NCI-H1417 (cell line): Measurements from ENCODE around the gene MAP2K3.
"Not testable (repeated sequence)": the region's sequence is repeated elsewhere in the genome, so short reads cannot be mapped to it uniquely, and the experiment has no call there.

Experiments used
- DNase-seq, 3 experiments: peaks; one replicate each; lab custom pipeline; 2025; lab: John Stamatoyannopoulos, UW

MAP2K3 gene

DNA sequence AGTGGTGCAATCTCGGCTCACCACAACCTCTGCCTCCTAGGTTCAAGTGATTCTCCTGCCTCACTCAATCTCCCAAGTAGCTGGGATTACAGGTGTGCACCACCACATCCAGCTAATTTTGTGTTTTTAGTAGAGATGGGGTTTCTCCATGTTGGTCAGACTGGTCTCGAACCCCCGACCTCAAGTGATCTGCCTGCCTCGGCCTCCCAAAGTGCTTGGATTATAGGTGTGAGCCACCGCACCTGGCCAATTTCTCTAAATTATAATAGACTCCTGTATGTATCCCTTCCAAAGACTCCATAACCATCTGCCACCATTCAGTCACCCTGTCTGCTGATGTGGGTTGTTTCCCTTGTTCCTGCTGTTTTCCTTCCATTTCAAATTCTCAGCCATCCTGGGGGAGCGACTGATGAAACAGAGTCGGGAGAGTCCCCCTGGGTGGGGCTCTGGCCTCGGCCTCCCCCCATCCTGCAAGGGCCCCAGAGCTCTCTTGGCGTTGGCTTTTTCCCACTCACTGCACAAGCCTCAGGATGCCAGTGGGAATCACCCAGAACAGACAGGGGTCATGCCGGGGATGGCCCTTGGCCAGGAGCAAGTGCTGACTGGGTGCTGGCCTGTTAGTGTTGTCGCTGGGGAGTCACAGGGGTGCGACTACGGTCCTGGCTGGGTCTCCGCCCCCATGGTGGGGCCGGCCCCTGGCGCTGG, 25.7 kb downstream of the MAP2K3 start:
- not testable (repeated sequence) for DNase-seq

DNA sequence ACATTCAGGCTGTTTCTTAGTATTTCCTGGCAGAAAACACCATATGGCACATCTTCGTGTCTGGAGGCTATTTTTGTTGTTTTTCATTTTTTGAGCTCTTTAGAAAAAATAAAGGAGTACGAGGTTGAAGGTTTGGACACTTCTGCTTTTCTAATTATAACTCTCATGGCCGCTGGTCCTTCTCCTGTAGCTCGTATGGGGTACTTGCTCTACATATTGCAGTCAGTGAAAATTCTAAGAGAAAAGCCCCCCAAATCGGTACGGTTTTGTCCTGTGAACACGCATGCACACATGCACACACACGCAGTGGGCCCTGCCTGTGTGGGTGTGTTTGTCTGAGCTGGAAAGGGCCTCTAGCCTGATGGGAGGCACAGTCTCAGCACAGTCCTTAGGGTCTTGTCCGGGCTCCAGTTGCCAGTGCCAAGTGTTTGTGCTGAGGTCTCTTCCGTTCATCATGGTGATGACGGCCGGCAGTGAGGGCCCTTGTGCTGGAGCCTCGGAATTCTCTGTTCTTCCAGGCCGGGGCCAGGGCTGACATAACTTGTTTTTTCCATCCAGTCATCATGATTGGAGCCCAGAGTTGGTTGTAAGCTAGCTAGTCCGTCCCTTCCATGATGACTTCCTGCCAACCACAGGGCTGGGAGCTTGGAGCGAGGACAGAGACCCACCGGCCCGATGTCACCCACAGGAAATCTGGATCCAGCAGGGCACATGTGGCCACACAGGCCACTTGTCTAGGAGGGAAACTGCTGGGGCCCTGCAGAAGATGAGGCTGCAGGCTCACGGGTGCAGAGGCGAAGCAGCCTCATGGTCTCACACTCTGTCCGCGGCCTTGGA, 26.5 kb downstream of the MAP2K3 start:
- DNase-seq, result not testable (repeated sequence)

DNA sequence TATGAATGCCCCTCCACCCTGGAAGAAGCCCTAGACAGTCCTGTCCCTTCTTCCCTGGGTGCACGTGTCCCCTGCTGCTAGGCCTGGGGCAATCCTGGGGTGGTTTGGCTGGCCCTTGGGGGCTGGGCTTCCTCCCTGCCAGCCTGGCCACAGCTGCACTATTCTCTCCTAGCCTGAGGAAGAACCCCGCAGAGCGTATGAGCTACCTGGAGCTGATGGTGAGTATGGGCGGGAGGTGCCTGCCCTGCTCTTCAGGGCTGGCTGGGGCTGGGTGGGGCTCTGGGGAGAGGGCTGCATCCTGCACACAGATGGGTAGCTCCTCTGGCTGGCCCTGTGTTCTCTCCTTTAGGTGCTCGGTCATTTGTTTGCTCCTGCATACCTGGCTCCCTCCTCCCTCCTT, 28.8 kb downstream of the MAP2K3 start:
- DNase-seq, result no peak

DNA sequence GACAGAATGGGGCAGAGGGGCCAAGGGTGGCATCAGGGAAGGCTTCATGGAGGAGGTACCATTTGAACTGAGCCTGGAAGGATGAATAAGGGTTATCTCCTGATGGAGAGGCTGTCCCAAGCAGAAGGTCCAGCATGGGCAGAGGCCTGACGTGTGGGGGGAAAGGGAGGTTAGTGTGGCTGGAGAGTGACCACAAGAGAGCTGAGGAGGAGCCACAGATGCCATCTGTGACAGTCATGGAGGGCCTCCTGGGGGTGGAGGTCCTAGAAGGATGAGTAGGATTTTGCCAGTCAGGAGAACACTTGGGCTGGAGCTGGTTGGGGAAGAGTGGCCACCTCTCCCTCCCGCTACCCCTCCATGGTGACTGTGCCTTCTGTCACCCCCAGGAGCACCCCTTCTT, 29.2 kb downstream of the MAP2K3 start:
- DNase-seq, result not testable (repeated sequence)

DNA sequence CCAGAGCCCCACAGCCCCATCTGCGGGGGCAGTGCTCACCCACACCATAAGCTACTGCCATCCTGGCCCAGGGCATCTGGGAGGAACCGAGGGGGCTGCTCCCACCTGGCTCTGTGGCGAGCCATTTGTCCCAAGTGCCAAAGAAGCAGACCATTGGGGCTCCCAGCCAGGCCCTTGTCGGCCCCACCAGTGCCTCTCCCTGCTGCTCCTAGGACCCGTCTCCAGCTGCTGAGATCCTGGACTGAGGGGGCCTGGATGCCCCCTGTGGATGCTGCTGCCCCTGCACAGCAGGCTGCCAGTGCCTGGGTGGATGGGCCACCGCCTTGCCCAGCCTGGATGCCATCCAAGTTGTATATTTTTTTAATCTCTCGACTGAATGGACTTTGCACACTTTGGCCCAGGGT, 29.8 kb downstream of the MAP2K3 start:
- not testable (repeated sequence) for DNase-seq

DNA sequence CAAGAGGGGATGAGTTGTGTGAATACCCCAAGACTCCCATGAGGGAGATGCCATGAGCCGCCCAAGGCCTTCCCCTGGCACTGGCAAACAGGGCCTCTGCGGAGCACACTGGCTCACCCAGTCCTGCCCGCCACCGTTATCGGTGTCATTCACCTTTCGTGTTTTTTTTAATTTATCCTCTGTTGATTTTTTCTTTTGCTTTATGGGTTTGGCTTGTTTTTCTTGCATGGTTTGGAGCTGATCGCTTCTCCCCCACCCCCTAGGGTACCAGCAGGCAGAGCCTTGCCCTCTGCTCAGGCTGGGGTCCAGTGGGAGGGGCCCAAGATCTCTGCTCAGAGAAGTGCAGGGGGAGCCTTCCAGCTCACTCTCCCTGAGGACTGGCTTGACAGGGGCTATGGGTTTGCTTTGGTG, 30.2 kb downstream of the MAP2K3 start:
- not testable (repeated sequence) for DNase-seq

DNA sequence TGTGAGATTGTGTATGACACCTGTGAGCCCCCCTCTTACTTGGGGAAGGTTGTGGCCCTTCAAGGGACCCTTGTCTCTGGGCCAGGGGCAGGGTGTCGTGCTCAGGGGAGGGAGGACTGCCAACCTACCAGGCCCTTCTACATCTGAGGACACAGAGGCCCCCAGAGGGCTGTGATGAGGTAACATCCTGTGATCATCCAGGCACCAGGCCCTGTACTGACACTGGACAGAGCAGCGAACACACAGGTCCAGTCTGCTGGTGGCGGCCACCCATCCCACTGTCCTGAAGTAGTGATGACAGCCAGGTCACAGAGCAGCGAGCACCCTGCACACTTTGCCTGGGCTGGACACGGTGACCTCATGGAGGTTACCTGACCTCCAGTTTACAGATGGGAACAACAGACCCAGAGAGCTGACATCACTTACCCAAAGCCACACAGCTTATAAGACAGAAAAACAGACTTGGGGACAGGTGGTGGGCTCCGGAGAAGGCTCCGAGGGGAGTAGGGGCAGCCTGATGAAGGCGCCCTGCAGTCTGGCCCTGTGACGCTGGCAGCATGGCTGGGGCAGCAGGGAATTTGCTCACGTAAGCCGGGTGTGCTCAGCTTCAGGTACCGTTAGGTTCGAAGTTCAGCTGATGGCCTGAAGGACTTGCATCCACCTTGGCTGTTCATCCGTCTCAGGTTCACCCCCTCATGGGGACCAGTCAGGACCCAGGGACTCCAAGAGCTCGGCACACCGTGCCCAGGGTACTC, 30.9 kb downstream of the MAP2K3 start:
- not testable (repeated sequence) for DNase-seq

DNA sequence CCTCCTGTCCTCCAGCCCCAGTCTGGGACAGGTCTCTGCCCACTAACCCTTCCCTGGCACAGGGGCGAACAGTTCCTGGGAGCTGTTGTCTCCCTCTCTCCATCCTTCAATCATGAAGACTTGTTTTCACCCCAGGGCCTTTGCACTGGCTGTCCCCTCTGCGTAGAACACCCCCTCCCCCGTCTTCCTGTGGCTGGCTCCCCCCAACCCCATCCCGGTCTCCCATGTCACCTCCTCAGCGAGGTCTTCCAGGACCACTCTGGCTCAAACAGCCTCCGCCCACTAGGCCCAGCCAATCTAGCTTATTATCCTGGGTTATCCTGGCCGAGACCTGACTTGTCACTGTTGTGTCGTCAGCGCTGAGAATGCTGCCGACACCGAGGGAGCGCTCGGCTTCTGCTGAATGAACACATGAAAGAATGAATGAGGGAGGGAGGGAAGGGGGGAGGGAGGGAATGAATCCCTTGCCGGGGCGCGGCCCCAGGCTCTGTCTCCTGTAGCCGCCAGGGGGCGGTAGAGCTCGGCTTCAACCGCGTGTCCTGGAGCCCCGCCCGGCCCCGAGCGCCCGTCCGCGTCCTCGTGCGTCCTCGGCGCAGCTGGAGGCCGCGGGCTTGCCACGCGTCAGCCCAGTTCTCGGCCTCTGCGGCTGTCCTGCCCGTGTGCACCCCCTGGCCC, 31.8 kb downstream of the MAP2K3 start:
- not testable (repeated sequence) for DNase-seq

DNA sequence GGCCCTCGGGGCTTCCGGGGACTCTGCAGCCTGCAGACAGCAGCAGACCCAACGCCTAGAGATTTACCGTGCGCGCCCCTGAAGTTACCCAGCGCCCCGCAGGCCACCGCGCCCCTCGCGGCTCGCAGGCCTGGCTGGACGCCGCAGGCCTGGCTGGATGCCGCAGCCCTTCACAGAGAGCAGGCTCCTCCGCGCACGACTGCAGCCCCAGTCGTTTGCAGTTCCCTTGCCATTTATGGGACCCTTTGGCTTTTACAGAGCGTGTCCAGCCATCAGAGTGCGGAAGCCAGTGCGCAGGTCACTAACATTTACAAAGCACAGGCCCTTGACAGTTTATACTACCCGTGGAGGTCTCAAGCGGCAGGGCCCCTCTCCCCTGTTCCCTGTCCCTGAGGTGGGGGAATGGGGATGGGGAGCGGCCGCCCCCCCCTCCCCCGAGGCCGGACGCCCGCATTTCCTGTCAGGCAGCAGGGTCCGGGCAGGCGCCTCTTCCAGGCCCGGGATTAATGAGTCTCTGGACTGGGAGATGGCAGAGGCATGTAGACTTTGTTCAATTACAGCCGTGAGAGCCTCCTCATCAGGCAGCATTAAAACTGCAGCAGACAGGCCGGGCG, 32.5 kb downstream of the MAP2K3 start:
- DNase-seq, result peak in 2 of 3 experiments; percentile 38 to 48

DNA sequence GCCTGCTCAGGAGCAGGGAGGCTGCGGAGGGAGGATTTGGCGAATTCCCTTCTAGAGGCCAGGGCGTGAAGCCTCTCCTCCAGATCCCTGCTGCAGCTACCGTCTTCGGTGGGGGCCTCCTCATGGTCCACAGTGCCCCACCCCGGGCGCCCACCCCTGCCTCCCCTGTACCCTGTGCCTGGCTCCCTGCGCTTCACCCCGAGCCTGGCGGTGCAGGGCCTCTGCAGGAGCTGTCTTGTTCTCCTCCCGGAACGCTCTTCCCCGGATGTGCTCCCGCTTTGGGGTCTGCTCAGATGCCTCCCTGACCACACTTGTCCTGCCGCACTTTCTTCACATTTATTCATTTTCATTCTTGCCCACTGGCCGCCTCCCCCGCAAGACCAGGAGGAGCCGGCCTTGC, 33.3 kb downstream of the MAP2K3 start:
- DNase-seq, result not testable (repeated sequence)

DNA sequence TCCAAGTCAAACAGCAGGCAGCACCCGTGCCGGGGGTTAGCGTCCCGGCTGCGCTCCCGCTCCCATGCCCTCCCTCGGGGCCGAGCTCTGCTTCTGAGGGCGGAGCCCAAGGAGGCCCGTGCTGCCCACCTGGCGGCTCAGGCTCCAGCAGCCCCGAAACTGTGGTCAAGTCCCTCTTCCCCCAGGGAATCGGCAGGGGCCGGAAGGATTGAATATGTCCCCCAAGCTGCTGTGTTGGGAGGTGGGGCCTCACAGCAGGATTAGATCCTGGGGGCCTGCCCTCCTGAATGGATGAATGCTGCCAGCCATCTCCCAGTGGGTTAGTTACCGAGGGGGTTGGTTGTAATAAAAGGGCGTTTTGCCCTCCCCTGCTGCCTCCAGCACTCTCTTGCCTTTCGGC, 33.9 kb downstream of the MAP2K3 start:
- no peak for DNase-seq

DNA sequence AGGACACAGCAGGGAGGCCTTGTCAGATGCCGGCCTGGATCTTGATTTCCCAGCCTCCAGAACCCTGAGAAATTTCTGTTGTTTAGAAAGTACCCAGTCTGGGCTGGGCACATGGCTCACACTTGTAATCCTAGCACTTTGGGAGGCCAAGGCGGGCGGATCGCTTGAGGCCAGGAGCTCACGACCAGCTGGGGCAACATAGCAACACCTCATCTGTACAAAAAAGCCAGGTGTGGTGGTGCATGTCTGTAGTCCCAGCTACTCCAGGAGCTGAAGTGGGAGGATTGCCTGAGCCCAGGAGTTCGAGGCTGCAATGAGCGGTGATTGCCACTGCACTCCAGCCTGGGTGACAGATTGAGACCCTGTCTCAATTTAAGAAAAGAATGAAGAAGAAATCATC, 34.3 kb downstream of the MAP2K3 start:
- not testable (repeated sequence) for DNase-seq

DNA sequence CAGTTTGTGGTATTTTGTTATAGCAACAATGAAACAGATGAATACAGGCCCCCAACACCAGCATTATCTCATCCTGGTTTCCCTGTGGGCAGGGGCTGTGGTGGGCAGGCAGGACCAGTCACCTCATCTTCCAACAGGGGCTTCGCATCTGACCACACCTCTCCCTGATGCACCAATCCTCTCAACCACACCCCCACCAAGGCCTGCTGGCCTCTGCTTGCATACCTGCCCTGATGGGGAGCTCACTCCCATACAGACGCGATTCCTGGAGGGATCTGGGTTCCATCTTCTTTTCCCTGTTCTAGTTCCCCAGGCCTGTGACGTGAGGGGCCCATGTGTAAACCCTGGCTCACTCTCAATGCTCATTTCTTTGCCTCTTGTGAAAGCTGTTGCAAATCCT, 34.7 kb downstream of the MAP2K3 start:
- not testable (repeated sequence) for DNase-seq

DNA sequence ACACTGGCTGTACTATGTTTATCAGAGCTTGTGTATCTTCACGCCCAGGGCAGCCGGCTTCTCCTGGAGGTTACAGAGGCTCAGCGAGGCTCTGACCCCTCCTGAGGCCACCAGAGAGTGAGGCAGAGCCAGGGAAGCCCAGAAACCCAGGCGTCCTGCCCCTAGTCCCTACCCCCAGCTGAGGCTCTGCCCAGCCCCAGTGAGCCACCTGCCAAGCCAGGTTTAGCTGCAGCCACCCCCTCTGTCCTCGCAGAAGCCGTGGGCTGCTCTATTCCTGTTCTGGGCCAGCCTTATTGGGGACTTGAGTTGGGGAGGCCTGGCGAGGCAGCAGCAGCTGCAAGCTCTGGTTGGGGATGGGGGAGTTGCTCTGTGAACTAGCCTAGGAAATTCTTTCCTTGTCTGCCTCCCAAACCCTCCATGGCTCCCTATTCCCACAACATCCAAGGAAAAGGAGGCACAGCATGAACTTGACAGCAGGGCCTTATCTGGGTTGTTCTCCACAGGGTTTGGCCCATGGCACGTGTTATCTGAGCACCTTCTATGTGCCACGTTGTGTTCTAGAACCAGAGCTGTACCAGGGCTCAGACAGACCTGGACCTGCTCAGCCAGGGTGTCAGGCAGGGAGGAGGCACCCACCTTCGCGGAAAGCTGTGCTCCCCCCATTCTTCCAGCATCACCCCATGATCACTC, 35.3 kb downstream of the MAP2K3 start:
- not testable (repeated sequence) for DNase-seq

DNA sequence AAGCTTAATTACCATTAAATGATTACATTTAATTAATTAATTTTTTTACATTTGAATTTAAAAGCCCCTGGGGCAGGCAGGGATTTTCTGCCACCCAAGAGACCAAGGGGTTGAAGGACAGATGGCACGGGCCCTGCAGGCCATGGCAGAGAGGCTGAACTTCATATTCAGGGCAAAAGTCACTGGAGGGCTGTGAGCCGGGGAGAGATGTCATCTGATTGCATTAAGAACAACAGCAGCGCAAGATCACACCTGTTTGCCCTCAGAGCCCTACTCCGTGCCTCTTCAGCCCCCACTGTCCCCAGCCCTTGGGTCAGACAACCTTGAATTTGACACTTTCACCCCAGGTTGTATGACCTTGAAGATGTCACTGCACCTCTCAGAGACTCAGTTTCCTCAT, 35.9 kb downstream of the MAP2K3 start:
- not testable (repeated sequence) for DNase-seq

DNA sequence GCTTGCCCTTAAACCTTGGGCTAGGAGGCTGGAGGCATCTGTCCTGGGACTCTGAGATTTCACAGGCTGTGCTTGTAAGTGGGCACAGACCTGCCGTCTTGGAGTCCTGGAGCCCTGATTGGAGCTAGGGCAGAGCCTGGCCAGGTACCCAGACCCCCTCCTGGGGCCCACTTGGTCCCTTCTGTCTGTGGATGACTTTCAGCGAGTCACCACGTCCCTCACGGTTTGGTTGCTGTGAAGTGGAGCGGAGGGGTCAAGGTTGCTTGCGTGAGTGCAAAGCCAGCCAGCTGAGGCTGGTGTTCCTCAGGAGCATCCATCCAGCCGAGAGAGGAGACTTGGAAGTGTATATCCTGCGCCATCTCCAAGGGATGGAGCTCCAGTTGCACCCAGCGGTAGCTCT, 36.5 kb downstream of the MAP2K3 start:
- not testable (repeated sequence) for DNase-seq

DNA sequence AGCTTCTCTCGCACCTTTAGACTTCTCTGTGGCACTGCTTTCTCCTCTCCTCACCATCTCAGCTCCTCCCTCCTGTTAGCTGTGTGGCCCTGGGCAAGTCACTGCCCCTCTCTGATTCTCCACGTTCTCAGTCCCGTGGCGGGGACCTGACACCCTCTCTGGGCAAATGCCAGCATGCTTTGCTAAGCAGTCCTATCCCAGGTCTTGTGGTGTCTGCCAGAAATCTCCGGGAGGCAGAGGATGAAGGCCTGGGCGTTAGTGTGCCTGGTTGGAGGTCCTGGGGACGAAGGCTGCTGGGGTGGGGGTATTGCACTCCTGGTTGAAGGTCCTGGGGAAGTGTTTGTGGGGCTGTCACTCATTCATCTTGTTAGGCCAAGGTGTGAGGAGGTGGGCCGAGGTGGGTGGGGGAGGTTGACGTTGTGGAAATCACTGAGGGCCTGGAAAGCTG, 37.3 kb downstream of the MAP2K3 start:
- DNase-seq, result not testable (repeated sequence)

DNA sequence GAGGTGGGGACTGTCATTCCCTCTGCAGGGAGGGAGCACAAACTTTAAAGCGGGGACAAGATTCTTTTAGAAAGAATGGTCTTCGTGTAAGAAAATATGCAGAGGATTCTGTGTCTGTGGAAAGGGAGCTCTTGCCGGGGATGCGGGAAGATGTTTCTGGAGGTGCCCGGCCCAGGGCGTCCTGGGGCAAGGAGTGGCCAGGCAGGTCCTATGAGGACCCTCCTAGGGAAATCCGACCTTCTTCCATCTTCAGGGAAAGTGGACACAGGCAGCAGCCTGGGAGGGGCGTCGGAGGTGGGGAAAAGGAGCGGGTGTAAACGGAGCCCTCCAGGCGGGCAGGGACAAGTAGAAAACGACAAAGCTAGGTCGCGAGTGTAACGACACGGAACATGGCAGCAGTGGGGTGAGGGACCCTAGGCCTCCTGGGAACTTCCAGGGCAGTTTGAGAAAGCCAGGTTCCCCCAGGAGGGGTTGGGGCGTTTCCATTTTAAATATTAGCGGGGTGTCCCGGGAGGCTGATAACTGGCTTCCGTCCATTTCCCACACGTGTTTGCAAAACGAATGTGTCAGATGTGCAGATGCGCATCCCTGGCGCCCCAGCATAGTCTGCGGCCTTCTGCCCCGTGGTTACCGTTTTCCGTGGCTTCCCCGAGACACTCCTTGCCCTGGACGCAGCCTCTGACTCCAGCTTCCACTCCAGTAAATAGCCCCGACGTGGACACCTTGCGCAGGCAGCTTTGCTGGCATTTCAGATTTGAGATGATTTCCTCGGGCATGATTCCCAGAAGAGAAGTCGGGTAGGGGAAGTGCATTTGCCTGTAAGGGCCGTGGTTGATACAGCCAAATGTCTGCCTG, 39.0 kb downstream of the MAP2K3 start:
- not testable (repeated sequence) for DNase-seq

DNA sequence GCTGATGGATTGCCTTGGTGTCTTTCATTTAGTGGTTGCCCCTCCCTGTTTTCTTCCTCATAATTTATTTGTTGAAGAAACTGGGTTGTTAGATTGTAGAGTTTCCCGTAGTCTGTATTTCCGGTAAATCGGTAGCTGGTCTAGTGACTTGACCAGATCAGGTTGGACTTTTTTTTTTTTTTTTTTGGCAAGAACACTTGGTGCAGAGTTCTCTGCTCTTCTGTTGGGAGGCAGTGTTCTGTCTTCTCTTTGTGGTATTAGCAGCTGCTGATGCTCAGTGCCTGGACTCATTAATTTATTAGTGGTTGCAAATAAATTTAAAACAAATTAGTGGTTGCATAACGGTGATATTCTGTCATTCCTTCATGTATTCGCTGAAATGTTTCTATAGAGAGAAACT, 40.2 kb downstream of the MAP2K3 start:
- not testable (repeated sequence) for DNase-seq

DNA sequence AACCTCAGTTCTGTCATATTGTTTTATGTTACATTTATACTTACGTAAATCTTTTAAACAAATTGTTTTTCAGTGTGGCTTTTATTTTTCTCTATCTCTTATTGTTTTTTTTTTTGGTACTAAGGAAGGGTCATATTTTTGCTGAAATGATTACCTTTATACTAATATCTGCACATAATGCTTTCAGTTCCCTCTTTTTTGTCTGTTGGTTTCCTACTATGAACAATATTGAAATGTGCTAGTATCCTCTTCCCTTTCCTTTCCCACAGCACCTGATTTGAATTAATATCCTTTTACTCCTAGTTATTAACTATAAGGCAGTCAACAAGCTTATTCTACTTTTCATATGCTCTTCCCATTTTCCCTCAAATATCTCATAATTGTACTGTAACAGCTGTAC, 43.4 kb downstream of the MAP2K3 start:
- DNase-seq, result not testable (repeated sequence)
